GM11168 (cell line): Measurements from ENCODE around the gene SPNS2.

Experiments used
- in situ Hi-C: fragments of 300-500 bp; cut with MboI; formaldehyde crosslinking; loops from one replicate; pipeline ENCODE4 v1.12.0; 2022; ENCODE audit warnings: low sequenced_read_pairs; ENCODE audit not compliant: unreplicated experiment

The SPNS2 gene

DNA sequence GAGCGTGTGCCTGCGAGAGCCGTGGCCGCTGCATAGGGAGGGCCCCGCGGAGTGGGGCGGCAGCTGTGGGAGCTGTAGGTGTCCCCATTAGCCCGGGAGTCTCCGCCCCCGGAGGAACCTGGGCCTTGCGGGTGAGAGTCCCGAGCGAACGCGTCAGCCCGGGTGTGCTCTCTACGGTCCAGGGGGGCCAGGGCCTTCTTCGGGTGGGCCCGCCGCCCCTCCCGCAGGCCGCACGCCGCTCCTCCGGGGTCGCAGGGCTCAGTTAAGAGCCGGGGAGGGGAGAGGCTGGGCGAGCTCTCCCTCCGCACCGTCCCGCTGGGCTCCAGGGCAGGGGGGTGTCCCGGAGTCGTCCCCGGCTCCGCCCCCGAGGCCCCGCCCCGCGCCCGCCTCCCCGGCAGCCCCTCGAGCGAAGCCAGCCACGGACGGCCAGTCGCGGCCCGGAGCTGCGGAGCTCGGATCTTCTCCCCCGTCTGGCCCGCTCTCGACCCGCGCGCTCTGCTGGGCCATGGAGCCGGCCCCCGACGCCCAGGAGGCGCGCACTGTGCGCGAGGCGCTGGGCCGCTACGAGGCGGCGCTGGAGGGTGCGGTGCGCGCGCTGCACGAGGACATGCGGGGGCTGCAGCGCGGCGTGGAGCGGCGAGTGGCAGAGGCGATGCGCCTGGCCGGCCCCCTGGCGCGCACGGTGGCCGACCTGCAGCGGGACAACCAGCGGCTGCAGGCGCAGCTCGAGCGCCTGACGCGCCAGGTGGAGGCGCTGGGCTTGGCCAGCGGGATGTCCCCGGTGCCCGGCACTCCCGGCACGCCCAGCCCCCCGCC, 85.6 kb downstream of the SPNS2 start, which contains the start of gene SMTNL2:
SMTNL2 (plus strand) TSS at position 429 of the 816 bp plus-strand sequence; CDS start at position 506, 77 bp downstream.
- in situ Hi-C loops: no loop called here

DNA sequence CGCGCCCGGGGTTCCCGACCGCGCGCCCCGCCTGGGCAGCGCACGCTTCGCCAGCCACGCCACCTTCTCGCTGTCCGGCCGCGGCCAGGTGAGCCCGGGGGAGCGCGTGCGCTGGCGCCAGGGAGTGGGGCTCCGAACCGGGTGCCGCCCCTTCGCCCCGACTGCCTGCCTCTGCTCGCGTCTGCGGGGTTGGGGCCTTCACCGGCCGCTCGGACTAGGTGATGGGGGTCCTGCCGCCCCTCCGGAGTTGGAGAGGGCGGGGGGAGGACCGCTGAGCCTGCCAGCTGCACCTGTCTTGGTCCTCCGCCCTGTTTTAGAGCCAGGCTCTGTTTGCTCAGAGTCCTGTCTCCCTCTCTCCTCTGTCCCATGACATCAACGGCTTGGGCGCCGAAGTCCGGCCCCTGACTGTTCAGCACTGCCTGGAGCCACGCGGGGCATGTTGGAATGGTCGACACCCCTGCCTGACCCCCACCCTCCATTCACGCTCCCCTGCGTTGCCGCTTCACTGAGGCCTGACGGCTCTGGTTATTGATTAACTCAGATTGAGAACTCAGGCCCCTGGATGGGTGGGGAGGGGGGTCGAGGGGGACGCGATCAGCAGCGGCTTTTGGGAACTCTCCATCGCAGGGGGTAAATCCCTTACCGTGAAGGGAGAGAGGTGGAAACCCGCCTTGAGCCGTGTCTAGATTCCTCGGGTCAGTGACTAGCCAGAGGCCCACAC, 86.4 kb downstream of the SPNS2 start:
- in situ Hi-C loops: no loop called here

DNA sequence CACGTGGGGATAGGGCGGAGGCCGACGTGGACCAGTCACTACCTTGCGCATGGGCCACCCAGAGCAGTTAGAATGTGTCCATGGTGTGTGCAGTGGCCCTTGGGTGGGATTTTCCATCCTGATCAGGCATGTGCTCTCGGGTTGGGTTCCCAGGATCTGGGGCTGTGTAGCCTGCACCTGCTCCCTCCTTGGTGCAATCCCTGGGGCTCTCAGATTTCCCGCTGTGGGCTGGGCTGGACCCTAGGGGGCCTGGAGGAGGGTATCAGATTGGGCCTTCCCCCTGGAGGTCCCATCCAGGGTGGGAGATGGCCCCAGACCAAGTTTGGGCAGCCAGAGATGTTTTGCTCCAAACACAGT, 86.9 kb downstream of the SPNS2 start:
- in situ Hi-C loops: no loop called here

DNA sequence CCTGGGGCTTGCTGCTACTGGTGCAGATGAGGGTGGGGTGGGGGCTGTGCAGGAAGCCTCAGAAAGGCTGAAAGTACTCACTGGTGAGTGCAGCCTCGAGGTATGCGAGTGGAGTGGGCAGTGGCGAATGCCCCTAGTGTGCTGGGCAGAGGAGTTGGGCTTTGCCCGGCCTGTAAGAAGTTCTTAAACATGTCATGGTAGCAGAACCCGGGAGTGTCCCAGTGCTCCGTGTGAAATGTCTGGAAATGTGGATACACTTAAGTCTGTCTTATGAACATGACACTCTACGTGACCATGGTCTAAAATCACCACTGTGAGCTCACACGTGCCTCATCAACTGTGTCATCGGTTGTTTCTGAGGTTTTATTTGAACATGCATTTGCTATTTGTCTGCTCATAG, 87.4 kb downstream of the SPNS2 start:
- in situ Hi-C loops: no loop called here

DNA sequence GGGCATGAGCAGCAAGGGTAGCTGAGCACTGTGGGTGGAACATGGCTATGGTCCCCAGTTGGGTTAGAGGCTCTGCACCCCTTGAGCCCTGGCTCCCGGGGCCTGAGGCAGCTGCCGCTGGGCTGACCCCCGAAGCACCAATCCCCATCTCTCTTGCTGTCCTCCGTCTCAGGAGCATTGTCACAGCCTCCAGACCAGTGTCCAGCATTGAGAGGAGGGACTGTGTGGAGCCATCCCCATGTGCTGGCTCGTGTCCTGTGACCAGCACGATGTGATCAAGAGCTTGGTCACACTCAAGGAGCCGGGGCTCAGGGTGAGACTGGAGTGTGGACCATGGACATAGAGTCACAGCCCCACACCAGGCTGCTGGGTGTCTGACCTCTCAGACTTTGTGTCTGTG, 88.5 kb downstream of the SPNS2 start:
- in situ Hi-C loops: no loop called here

DNA sequence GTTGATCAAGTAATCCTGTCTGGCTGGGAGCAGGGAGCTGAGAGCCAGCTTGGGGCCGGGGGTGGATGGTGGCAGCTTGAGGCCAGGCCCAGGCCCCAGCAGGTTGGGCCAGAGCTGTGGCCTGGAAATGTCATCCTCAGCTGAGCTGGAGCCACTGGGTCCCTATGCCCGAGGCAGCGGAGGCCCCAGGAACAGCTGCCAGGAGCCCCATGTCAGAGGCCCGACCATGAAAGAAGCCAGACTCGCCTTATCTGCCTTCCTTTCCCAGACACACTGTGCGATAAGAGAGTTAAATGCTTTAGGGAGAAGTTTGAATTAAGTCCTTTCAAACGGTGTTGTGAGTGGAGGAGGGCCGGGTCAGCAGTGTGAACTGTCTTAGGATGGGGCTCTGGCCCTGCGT, 89.1 kb downstream of the SPNS2 start:
- in situ Hi-C loops: no loop called here

DNA sequence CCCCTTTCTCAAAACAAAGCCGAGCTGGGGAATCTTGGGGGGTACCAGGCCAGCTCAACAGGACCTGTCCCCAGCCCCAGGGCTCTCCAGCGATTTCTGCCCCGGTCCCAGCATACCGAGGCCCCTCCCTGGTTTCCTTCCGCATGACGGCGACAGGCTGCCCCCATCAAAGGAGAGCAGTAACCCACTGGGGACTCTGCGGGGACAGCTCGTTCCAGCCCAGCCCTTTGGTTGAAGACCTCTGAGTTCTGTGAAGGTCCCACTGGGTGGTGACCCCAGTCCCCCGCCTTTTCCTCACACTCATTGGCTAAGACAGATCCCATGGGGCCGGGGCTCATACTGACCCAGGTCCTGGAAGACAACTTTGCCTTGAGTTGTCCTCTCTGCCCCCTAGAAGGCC, 89.7 kb downstream of the SPNS2 start:
- in situ Hi-C loops: no loop called here
